Adrenal gland (tissue), 5 donors: ENCODE results near the gene APBA1.

Source experiments
- CTCF ChIP-seq, 6 experiments: fragments of 450-650 bp in 4 of 6; fragments of 200-600 bp in 2 of 6; sonication (generic) in 1 of 6; IDR thresholded peaks; 1 replicate in 5 of 6; 2 replicates in 1 of 6; pipeline versions ENCODE4 v1.5.1 to v1.8.0; 2016 to 2021; ENCODE audit warnings: antibody characterized with exemption in 6 of 6, mild to moderate bottlenecking in 2 of 6, moderate library complexity in 1 of 6
- POLR2A ChIP-seq, 2 donors: fragments of 450-650 bp; IDR thresholded peaks; one replicate each; pipeline ENCODE4 v1.6.1; 2017; ENCODE audit warnings: antibody characterized with exemption in 2 of 2, mild to moderate bottlenecking in 2 of 2, moderate library complexity in 1 of 2
- donor health status: DM: no; HTN: no; CAD: no.

GRCh38 chr9:69671311-69671878 is 776 bp downstream of the APBA1 start:
- TF ChIP-seq CTCF (IDR thresholded peaks at IDR 0.05) (no peak), POLR2A (IDR thresholded peaks at IDR 0.05) (peak in 1 of 2 donors; percentile 5)
